ENCODE measurements around the gene MGAT5B.

DNA sequence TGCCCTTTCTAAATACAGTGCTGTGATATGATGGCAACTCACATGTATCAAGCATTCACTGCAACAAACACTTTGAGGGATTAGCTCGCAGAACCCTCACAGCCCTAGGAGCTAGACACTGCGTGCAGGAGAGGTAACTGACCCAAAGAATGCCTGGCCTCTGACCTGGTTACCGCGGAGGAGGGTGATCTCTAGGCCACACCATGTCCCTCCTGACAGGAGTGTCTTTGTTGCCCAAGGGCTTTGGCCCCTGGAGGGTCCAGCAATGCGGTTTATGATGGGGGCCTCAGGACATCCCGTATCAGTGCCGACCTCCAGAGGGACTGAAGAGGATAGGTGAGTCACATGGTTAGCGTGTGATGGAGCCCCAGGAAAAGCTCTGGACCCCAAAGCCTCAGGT, 130.6 kb downstream of the MGAT5B start:
- TF ChIP-seq POLR2A (IDR thresholded peaks at IDR 0.05) = no peak
- TF ChIP-seq, protein P1, sequence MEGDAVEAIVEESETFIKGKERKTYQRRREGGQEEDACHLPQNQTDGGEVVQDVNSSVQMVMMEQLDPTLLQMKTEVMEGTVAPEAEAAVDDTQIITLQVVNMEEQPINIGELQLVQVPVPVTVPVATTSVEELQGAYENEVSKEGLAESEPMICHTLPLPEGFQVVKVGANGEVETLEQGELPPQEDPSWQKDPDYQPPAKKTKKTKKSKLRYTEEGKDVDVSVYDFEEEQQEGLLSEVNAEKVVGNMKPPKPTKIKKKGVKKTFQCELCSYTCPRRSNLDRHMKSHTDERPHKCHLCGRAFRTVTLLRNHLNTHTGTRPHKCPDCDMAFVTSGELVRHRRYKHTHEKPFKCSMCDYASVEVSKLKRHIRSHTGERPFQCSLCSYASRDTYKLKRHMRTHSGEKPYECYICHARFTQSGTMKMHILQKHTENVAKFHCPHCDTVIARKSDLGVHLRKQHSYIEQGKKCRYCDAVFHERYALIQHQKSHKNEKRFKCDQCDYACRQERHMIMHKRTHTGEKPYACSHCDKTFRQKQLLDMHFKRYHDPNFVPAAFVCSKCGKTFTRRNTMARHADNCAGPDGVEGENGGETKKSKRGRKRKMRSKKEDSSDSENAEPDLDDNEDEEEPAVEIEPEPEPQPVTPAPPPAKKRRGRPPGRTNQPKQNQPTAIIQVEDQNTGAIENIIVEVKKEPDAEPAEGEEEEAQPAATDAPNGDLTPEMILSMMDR (IDR thresholded peaks at IDR 0.05) = no peak
